DOHH2 (cell line): ENCODE data around the gene MAST2.

ENCODE experiments used
- EZH2phosphoT487 ChIP-seq: fragments of 200-600 bp; sonication (generic); IDR thresholded peaks from 2 replicates; pipeline ENCODE4 v1.6.1; 2017; ENCODE audit warnings: borderline replicate concordance, mild to moderate bottlenecking, antibody characterized with exemption, low read length, moderate library complexity, mixed read lengths
- TF ChIP-seq, protein P1 (sequence below): fragments of 200-600 bp; sonication (generic); IDR thresholded peaks from one replicate; pipeline ENCODE4 v1.5.1; 2014; ENCODE audit warnings: antibody characterized with exemption, mild to moderate bottlenecking, low read depth, low read length; ENCODE audit not compliant: poor library complexity, severe bottlenecking

DNA sequence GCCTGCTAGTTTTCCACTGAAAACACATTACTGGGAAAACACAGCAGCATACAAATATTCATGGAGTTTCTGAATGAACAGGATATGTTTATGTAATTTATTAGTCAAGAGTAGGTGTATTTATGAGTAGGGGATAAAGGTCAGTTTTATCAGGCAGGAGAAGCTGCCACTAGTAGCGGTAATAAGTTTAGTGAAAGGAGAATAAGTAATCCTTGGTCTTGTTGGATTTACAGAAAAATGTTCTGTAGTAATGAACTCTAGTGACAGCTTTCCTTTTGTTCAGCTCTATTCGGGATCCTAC lies 1.2 kb downstream of the MAST2 start:
- TF ChIP-seq, protein P1, sequence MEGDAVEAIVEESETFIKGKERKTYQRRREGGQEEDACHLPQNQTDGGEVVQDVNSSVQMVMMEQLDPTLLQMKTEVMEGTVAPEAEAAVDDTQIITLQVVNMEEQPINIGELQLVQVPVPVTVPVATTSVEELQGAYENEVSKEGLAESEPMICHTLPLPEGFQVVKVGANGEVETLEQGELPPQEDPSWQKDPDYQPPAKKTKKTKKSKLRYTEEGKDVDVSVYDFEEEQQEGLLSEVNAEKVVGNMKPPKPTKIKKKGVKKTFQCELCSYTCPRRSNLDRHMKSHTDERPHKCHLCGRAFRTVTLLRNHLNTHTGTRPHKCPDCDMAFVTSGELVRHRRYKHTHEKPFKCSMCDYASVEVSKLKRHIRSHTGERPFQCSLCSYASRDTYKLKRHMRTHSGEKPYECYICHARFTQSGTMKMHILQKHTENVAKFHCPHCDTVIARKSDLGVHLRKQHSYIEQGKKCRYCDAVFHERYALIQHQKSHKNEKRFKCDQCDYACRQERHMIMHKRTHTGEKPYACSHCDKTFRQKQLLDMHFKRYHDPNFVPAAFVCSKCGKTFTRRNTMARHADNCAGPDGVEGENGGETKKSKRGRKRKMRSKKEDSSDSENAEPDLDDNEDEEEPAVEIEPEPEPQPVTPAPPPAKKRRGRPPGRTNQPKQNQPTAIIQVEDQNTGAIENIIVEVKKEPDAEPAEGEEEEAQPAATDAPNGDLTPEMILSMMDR = no peak
- TF ChIP-seq EZH2phosphoT487 = no peak
